Breast epithelium (tissue), 4 donors: ENCODE measurements around the gene EPB41L2. TPM values are rescaled to one million over a fixed set of nuclear protein-coding genes. Genes with fewer than 3 reads are reported as not detected.

Source experiments
- DNase-seq, 2 donors: peaks; one replicate each; pipeline ENCODE4 v3.0.0-alpha.2; 2019; ENCODE audit warnings: low spot score in 2 of 2
- H3K27ac ChIP-seq, 2 donors: fragments of 200-600 bp; sonication (generic) in 1 of 2; one replicate each; pipeline ENCODE4 v1.5.1; 2016 to 2019; ENCODE audit warnings: mild to moderate bottlenecking in 1 of 2
- H3K27me3 ChIP-seq, 2 donors: fragments of 200-600 bp; sonication (generic) in 1 of 2; one replicate each; pipeline versions ENCODE4 v1.5.1 to v1.6.0; 2017 to 2019; ENCODE audit warnings: control low read depth in 1 of 2, mild to moderate bottlenecking in 1 of 2
- H3K36me3 ChIP-seq: fragments of 200-600 bp; one replicate; pipeline ENCODE4 v1.5.1; 2019
- H3K4me1 ChIP-seq, 2 donors: fragments of 200-600 bp; sonication (generic); one replicate each; pipeline ENCODE4 v1.5.1; 2016 to 2019; ENCODE audit warnings: control low read depth in 1 of 2
- H3K4me3 ChIP-seq, 3 donors: fragments of 200-600 bp; sonication (generic); 1 replicate in 2 of 3; 2 replicates in 1 of 3; pipeline ENCODE4 v1.5.1; 2016 to 2019; ENCODE audit warnings: mild to moderate bottlenecking in 3 of 3, moderate library complexity in 2 of 3
- H3K9me3 ChIP-seq, 2 donors: fragments of 200-600 bp; sonication (generic) in 1 of 2; one replicate each; pipeline ENCODE4 v1.5.1; 2016 to 2019; ENCODE audit warnings: control low read depth in 1 of 2
- CTCF ChIP-seq, 3 donors: fragments of 450-650 bp; IDR thresholded peaks; one replicate each; pipeline ENCODE4 v1.5.1; 2016 to 2017; ENCODE audit warnings: antibody characterized with exemption in 3 of 3, mild to moderate bottlenecking in 3 of 3, moderate library complexity in 3 of 3
- POLR2A ChIP-seq: fragments of 450-650 bp; IDR thresholded peaks from one replicate; pipeline ENCODE4 v1.6.1; 2016; ENCODE audit warnings: antibody characterized with exemption, mild to moderate bottlenecking, moderate library complexity
- POLR2AphosphoS5 ChIP-seq, 3 donors: sonication (generic); formaldehyde crosslinking; IDR thresholded peaks; one replicate each; pipeline ENCODE4 v1.6.1; 2017; ENCODE audit warnings: antibody characterized with exemption in 3 of 3
- intact Hi-C: fragments of 100-400 bp; cut with DNase I; formaldehyde crosslinking; loops from one replicate; pipeline ENCODE4 v1.15.1; 2023; ENCODE audit warnings: low total_unique reads
- total RNA-seq, 3 donors: library from RNA; depleted of rRNA; stranded (reverse); fragments of >200 nt; gene quantifications; one replicate each; pipeline ENCODE4 v1.1.0, GENCODE V29; 2016

EPB41L2 gene
- total RNA-seq, 3 donors from 2014 or later = 72.7 to 110 (median 101) TPM

DNA sequence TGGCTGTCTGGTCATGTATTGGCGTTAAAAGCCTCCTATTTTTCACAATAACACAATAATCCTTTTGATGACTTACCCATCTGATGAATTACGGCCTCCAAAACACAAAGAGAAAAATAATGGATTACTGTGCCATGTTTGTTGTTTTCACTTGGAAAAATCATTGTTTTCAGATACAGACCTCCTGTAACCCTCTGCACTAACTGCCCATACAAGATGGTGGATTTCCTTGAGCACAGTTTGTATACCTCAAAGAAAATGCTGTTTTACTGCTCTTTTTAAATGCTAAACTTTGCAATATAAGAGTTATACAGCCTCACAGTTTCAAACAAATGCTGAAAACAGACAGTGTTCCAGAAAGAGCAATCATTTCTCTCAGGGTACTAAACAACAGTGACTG, 174.8 kb downstream of the EPB41L2 start:
- no peak for DNase-seq
- H3K27me3 ChIP-seq = no peaks in the 10 kb centered on the region
- H3K27ac ChIP-seq = no peak overlapping the region
- H3K4me1 ChIP-seq = no peaks in the 10 kb centered on the region
- TF ChIP-seq POLR2AphosphoS5 (IDR thresholded peaks at IDR 0.05) (no peak), POLR2A (no peak), CTCF (IDR thresholded peaks at IDR 0.05) (no peak)
- H3K4me3 ChIP-seq = no peak overlapping the region
- intact Hi-C loops = no loop called here
- H3K9me3 ChIP-seq = no peaks in the 10 kb centered on the region
- no peaks in the 10 kb centered on the region for H3K36me3 ChIP-seq

DNA sequence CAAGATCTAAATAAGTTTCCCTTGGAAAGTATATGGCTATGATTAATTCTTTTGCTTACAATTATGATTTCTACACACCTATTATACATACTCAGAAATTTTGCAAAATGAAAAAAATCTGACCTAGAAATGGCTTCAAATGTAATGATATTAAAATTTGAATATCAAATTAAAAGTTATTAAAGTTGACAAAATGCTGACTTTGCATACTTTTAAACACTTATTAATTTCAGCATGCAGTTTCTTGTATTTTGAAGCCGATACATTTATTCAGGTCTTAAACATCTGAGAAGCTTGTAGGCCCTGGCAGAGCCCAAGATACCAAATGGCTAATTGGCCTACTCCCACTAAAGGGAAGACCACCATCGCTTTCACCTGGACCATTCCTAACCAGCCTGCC, 176.1 kb downstream of the EPB41L2 start:
- Histone ChIP-seq H3K4me1 (no peaks in the 10 kb centered on the region), H3K27ac (no peak overlapping the region), H3K9me3 (no peaks in the 10 kb centered on the region), H3K36me3 (no peaks in the 10 kb centered on the region), H3K27me3 (no peaks in the 10 kb centered on the region), H3K4me3 (no peak overlapping the region)
- no peak for DNase-seq
- intact Hi-C loops = no loop called here
- TF ChIP-seq POLR2AphosphoS5 (IDR thresholded peaks at IDR 0.05) (no peak), POLR2A (no peak), CTCF (IDR thresholded peaks at IDR 0.05) (no peak)

- no peaks in the 10 kb centered on the region for H3K9me3 ChIP-seq
- no peak overlapping the region for H3K4me3 ChIP-seq
- H3K4me1 ChIP-seq = no peaks in the 10 kb centered on the region
- intact Hi-C loops = no loop called here
- no peaks in the 10 kb centered on the region for H3K27me3 ChIP-seq
- DNase-seq = peak in 1 of 2 donors; percentile 48
- no peak overlapping the region for H3K27ac ChIP-seq
- peak; percentile 40 to 96 (median 86) for TF ChIP-seq CTCF (IDR thresholded peaks at IDR 0.05)
- TF ChIP-seq POLR2AphosphoS5 (IDR thresholded peaks at IDR 0.05) = no peak
- H3K36me3 ChIP-seq = no peaks in the 10 kb centered on the region
Observed at GRCh38 chr6:130885392-130886192, 177.5 kb downstream of the EPB41L2 start.

- no peaks in the 10 kb centered on the region for H3K4me1 ChIP-seq
- DNase-seq = no peak
- intact Hi-C loops = loop anchor here (5.0 kb wide), 1 partner anchor 230 kb away; no protein-coding TSS in a partner anchor
- H3K9me3 ChIP-seq = no peaks in the 10 kb centered on the region
- no peak overlapping the region for H3K27ac ChIP-seq
- H3K27me3 ChIP-seq = no peaks in the 10 kb centered on the region
- H3K4me3 ChIP-seq = no peak overlapping the region
- TF ChIP-seq POLR2A = no peak
- no peak for TF ChIP-seq CTCF (IDR thresholded peaks at IDR 0.05)
- TF ChIP-seq POLR2AphosphoS5 (IDR thresholded peaks at IDR 0.05) = no peak
- H3K36me3 ChIP-seq = no peaks in the 10 kb centered on the region
Observed at GRCh38 chr6:130882370-130882769, 180.7 kb downstream of the EPB41L2 start.

GRCh38 chr6:130879826-130880225, 183.2 kb downstream of the EPB41L2 start:
- no peak overlapping the region for H3K4me3 ChIP-seq
- H3K27me3 ChIP-seq = no peaks in the 10 kb centered on the region
- H3K4me1 ChIP-seq = no peaks in the 10 kb centered on the region
- no peaks in the 10 kb centered on the region for H3K36me3 ChIP-seq
- no peaks in the 10 kb centered on the region for H3K9me3 ChIP-seq
- TF ChIP-seq POLR2A = no peak
- TF ChIP-seq POLR2AphosphoS5 (IDR thresholded peaks at IDR 0.05) = no peak
- TF ChIP-seq CTCF (IDR thresholded peaks at IDR 0.05) = no peak
- intact Hi-C loops = loop anchor here (5.0 kb wide), 1 partner anchor 232 kb away; no protein-coding TSS in a partner anchor
- DNase-seq = no peak
- H3K27ac ChIP-seq = no peak overlapping the region
